Measurements from ENCODE around the gene P2RY6. TPM values are rescaled to one million over a fixed set of nuclear protein-coding genes. Genes with fewer than 3 reads are reported as not detected.

Gene P2RY6
- total RNA-seq, 8 experiments from 2014 or later: 0.21 to 10.8 (median 0.95) TPM; not detected in 3

- in situ Hi-C loops (cut with MboI; ENCODE audit: low pct_unique_long_range_greater_than_20kb in 2 of 9, low sequenced_read_pairs in 9 of 9, unreplicated experiment in 9 of 9): no loop called here
- no peak for ATAC-seq (replicated peaks in 6 of 8)
- Histone ChIP-seq H3K4me3 (no peak overlapping the region), H3K4me1 (replicated peaks in 1 of 2) (peaks cover 30 to 47% of the 10 kb centered on the region in 2 donors), H3K27ac (no peak overlapping the region)
- 100% methylated on average over 1 of the region's 2 CpGs; no CpG with 5 or more reads in 8 of the 10 experiments for WGBS, 10 experiments
These were observed 65.7 kb downstream of the P2RY6 start for GRCh38 chr11:73337846-73338245.

- Histone ChIP-seq H3K4me3 (no peak overlapping the region), H3K27ac (no peak overlapping the region), H3K4me1 (replicated peaks in 1 of 2) (peaks cover 28 to 46% of the 10 kb centered on the region in 2 donors)
- no peak for ATAC-seq (replicated peaks in 6 of 8)
- in situ Hi-C loops (cut with MboI; ENCODE audit: low pct_unique_long_range_greater_than_20kb in 2 of 9, low sequenced_read_pairs in 9 of 9, unreplicated experiment in 9 of 9): no loop called here
- WGBS, 10 experiments: 56 to 90% (median 72%) methylated on average over 2 of the region's 4 CpGs; no CpG with 5 or more reads in 6 of the 10 experiments
These were observed 66.1 kb downstream of the P2RY6 start for GRCh38 chr11:73338279-73338678.

GRCh38 chr11:73340164-73340563 is 68.0 kb downstream of the P2RY6 start:
- 20 to 45% (median 20%) methylated on average over 1 to 2 of the region's 3 CpGs; no CpG with 5 or more reads in 7 of the 10 experiments for WGBS, 10 experiments
- no peak overlapping the region for H3K27ac ChIP-seq
- in situ Hi-C loops (cut with MboI; ENCODE audit: low pct_unique_long_range_greater_than_20kb in 2 of 9, low sequenced_read_pairs in 9 of 9, unreplicated experiment in 9 of 9): no loop called here
- H3K4me1 ChIP-seq (replicated peaks in 1 of 2): peaks cover 18 to 38% of the 10 kb centered on the region in 2 donors
- ATAC-seq (replicated peaks in 6 of 8): no peak
- no peak overlapping the region for H3K4me3 ChIP-seq

GRCh38 chr11:73342633-73343032 is 70.5 kb downstream of the P2RY6 start:
- WGBS, 10 experiments: 0% methylated on average over 1 to 4 of the region's 54 CpGs; no CpG with 5 or more reads in 8 of the 10 experiments
- Histone ChIP-seq H3K27ac (peak overlapping the region; percentile 14 to 36), H3K4me3 (peak overlapping the region; percentile 25 to 43 (median 35)), H3K4me1 (replicated peaks in 1 of 2) (peaks cover 16 to 33% of the 10 kb centered on the region in 2 donors)
- in situ Hi-C loops (cut with MboI; ENCODE audit: low pct_unique_long_range_greater_than_20kb in 2 of 9, low sequenced_read_pairs in 9 of 9, unreplicated experiment in 9 of 9): no loop called here
- peak in 7 of 8 experiments; percentile 67 to 85 (median 83) for ATAC-seq (replicated peaks in 6 of 8)

- ATAC-seq (replicated peaks in 6 of 8): peak in 6 of 8 experiments; percentile 8 to 51 (median 42)
- Histone ChIP-seq H3K4me1 (replicated peaks in 1 of 2) (peaks cover 16 to 28% of the 10 kb centered on the region in 2 donors), H3K4me3 (peak overlapping the region; percentile 25 to 43 (median 35)), H3K27ac (peak overlapping the region; percentile 12 to 14)
- in situ Hi-C loops (cut with MboI; ENCODE audit: low pct_unique_long_range_greater_than_20kb in 2 of 9, low sequenced_read_pairs in 9 of 9, unreplicated experiment in 9 of 9): no loop called here
- WGBS, 10 experiments: 60 to 100% (median 87%) methylated on average over 1 to 5 of the region's 40 CpGs; no CpG with 5 or more reads in 5 of the 10 experiments
These were observed 71.1 kb downstream of the P2RY6 start for GRCh38 chr11:73343076-73343873.

GRCh38 chr11:73344191-73344607 is 72.1 kb downstream of the P2RY6 start:
- no peak overlapping the region for H3K4me3 ChIP-seq
- in situ Hi-C loops (cut with MboI; ENCODE audit: low pct_unique_long_range_greater_than_20kb in 2 of 9, low sequenced_read_pairs in 9 of 9, unreplicated experiment in 9 of 9): no loop called here
- peak in 5 of 8 experiments; percentile 5 to 45 (median 27) for ATAC-seq (replicated peaks in 6 of 8)
- WGBS, 10 experiments: 60 to 88% (median 80%) methylated on average over 1 to 5 of the region's 20 CpGs; no CpG with 5 or more reads in 7 of the 10 experiments
- H3K27ac ChIP-seq: no peak overlapping the region
- peaks cover 16 to 21% of the 10 kb centered on the region in 2 donors for H3K4me1 ChIP-seq (replicated peaks in 1 of 2)

GRCh38 chr11:73345481-73346160 is 73.5 kb downstream of the P2RY6 start:
- ATAC-seq (replicated peaks in 6 of 8): no peak
- 83 to 100% (median 90%) methylated on average over 1 to 2 of the region's 5 CpGs; no CpG with 5 or more reads in 7 of the 10 experiments for WGBS, 10 experiments
- Histone ChIP-seq H3K27ac (no peak overlapping the region), H3K4me3 (no peak overlapping the region), H3K4me1 (replicated peaks in 1 of 2) (peaks cover 16 to 21% of the 10 kb centered on the region in 2 donors)
- in situ Hi-C loops (cut with MboI; ENCODE audit: low pct_unique_long_range_greater_than_20kb in 2 of 9, low sequenced_read_pairs in 9 of 9, unreplicated experiment in 9 of 9): no loop called here

GRCh38 chr11:73346186-73346935 is 74.2 kb downstream of the P2RY6 start:
- WGBS, 10 experiments: 25 to 100% (median 88%) methylated on average over 1 to 2 of the region's 10 CpGs; no CpG with 5 or more reads in 7 of the 10 experiments
- no peak overlapping the region for H3K4me3 ChIP-seq
- peaks cover 16 to 21% of the 10 kb centered on the region in 2 donors for H3K4me1 ChIP-seq (replicated peaks in 1 of 2)
- no peak overlapping the region for H3K27ac ChIP-seq
- in situ Hi-C loops (cut with MboI; ENCODE audit: low pct_unique_long_range_greater_than_20kb in 2 of 9, low sequenced_read_pairs in 9 of 9, unreplicated experiment in 9 of 9): no loop called here
- ATAC-seq (replicated peaks in 6 of 8): no peak

GRCh38 chr11:73347067-73347466 is 74.9 kb downstream of the P2RY6 start:
- in situ Hi-C loops (cut with MboI; ENCODE audit: low pct_unique_long_range_greater_than_20kb in 2 of 9, low sequenced_read_pairs in 9 of 9, unreplicated experiment in 9 of 9): no loop called here
- no peak for ATAC-seq (replicated peaks in 6 of 8)
- Histone ChIP-seq H3K4me1 (replicated peaks in 1 of 2) (peaks cover 16 to 20% of the 10 kb centered on the region in 2 donors), H3K27ac (no peak overlapping the region), H3K4me3 (no peak overlapping the region)
- WGBS, 10 experiments: 63 to 100% (median 85%) methylated on average over 1 to 6 of the region's 12 CpGs; no CpG with 5 or more reads in 6 of the 10 experiments

Other genes with a start within 250 kb of the P2RY6 start
- gene FCHSD2, start 130.0 kb upstream of the P2RY6 start, total RNA-seq: 10 to 100 TPM; 11.6 to 22.1 (median 18.0) TPM
- gene P2RY2, start 54.1 kb upstream of the P2RY6 start, total RNA-seq: 1 to 10 TPM in 1 of 8 experiments, under 1 TPM in 6, not detected in 1; 0.05 to 3.6 (median 0.14) TPM
- 10 to 100 TPM in 7 of 8 experiments, 1 to 10 TPM in 1; 5.0 to 29.0 (median 16.7) TPM for gene ARHGEF17, start 35.9 kb downstream of the P2RY6 start, total RNA-seq
- 10 to 100 TPM in 1 of 8 experiments, 1 to 10 TPM in 7; 6.0 to 11.8 (median 7.0) TPM for gene RELT, start 104.1 kb downstream of the P2RY6 start, total RNA-seq